GM19035 (cell line): Measurements from ENCODE around the gene FBXW12.

Experiments
- ATAC-seq: cut with Tn5 transposase; IDR thresholded peaks from one replicate; pipeline ENCODE4 v1.9.1; 2021; ENCODE audit not compliant: unreplicated experiment

FBXW12 gene

DNA sequence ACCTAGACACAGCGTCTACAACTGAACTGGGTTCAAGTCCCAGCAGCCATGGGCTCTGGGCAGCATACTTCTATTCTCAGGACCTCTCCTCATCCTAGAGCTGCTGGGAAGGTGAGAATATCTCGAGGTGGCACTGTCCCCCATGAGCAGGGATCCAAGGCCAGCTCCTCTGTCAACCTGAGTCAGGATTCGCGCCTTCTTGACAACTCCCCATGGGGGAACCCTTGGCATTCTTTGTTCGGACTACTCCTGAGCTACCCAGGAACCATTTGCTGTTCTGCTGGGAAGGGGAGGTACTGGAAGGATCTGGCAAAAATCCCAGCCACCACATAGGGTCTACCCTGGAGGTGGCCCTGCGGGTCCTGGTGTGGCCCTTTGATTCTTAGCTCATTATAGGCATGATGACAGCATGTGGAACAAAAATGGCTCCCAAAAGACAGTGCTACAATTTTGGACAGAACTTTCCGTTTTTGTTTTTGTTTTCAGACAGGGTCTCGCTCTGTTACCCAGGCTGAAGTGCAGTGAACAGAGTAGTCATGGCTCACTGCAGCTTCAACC is 35.6 kb downstream of the FBXW12 start:
- no peak for ATAC-seq

DNA sequence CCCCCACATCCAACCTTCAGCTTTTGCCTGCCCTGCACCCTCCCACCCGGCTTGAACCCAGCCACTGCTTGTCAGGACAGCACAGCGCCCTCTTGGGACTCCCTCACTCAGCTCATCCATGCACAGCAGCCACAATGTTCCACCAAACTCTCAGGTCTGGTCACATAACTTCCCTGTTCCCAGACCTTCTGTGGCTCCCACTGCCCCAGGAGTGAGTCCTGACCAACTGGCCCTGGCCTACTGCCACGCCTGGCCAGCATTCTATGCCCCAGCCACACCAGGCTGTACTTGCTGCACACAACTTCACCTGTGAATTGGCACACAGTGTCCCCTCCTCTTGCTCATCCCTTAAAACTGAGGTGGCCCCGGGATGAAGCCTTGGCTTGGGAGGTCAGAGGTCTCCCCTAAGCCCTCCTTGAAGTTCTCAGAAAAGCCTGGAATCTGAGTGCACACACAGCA is 36.8 kb downstream of the FBXW12 start:
- no peak for ATAC-seq

DNA sequence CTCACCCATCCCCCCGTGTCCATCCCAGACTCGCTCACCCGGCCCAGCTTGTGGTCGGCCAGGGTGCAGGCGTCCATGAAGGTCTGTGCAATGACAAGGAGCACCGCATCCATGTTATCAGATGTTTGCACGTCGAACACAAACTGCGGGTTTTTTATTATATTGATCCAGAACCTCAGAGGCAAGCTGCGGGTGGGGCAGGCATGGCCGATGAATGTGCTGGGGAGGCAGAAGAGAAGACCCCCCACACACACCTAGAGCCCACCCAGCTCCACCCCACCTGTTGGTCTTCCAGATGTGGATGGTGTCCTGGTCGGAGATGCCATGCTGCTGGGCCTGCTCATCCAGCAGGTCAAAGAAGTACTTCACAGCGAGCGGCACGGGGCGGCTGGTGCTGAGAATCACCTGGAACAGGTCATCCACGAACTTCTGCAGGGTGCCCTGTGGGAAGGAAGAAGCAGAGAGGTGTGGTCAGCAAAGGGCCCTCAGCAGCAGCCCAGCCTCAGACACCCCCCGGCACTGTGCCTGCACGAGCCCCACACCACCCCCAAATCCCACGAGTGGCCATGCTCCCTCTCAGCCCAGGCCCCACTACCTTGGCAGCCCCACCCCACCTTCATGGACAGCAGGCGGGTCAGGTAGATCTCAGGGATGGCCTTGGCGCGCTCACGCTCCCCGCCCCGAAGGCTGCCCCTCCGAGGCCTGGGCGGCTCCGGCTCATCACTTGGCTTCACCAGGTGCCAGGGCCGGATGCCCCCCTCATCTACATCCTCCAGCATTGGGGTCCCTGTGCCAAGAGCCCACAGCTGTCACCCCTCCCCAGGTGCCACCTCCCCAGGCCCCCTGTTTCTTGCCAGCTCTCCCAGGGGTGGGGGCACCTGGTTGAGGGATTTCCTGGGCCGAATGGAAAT is 37.5 kb downstream of the FBXW12 start:
- ATAC-seq, result no peak

DNA sequence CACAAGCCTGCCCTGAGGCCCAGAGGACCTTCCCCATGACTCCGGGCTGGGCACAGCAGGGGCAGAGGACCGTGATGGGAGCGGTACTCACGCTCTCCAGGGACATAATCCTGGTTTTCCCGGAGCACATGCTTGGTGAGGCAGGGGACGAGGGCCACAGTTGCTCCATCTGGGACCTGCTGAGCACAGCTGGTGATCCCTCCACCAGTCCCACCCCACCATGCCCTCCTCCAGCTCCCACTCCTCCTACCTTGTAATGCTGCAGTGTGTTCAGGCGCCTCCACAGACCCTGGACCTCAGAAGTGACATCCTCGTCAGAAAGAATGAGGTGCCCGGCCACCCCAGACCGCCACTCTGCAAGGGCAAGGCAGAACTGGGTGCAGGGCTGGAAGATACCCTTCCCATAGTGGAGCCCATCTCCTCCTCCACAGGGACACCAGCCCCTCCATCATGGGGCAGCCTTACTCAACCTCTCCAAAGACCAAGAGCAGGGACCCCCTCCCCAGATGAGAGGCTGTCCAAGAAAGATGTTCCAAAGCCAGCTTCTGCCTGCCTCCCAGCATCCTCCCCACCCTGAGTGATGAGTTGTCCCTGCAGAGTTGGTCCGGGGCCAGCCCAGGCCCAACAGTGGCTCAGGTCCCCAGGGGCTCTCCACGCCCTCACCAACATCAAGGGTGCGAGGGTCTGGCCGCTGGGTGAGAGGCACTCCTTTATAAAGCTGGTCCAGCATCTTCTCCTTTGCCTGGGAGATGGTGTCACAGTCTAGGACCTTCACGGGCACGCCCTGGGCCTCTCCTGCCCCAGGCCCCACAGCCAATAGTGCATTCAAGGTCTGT is 38.4 kb downstream of the FBXW12 start:
- ATAC-seq, result no peak

DNA sequence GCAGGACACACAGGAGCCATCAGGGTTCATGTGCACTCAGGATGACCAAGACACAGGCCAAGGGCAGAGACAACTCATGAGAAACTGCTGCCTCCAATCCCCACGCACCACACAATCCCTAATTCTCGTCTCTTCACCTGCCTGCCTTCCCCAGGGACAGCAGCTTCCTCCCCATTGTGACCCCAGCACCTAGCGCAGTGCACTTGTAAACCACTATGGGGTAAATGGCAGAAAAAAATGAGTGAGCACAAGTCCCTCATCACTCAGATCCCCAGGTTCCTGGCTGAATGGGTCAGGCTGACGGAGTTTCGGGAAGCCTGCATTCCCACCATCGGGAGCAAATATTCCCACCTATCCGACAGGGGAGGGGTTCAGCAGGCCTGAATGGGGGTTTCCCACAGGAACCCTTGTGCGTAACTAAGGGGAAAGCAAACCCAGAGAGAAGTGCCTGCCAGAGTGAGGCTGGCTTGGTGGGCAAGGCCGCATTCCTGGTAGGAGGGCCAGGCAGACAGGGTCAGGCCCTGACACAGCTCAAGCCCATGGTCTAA is 39.1 kb downstream of the FBXW12 start:
- no peak for ATAC-seq

DNA sequence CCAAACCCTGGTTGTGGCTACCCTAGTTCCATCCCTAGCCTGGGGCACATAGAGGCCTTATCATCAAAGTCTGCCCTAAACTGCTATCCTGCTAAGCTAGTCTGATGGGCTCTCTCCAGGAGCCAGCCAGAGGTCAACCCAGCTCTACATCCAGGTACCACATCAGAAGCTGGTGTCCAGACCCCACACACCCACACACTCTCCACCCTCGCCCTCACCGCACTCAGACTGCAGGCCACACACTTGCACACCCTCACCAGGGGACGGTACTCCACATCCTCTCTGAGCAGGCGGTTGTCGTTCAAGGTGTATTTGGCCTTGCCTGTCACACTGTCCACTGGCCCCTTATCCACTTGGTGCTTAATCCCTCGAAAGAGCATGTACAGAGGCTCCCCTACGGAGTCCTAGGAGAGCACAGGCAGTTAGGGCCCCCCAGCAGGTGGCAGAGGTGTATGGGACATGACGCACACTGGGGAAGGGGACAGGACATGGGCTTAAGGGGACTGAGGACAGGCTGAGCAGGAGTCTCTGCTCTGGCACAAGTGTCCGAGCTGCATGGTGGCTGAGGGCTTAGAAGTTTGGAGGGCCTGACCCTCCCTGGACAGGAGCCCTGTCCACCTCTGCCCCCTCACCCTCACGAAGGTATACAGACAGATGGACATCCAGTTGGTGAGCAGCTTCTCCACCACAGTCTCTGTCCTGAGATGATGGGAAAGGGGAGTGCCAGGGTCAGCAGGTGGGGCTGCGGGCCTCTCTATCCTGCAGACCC is 39.8 kb downstream of the FBXW12 start:
- no peak for ATAC-seq

DNA sequence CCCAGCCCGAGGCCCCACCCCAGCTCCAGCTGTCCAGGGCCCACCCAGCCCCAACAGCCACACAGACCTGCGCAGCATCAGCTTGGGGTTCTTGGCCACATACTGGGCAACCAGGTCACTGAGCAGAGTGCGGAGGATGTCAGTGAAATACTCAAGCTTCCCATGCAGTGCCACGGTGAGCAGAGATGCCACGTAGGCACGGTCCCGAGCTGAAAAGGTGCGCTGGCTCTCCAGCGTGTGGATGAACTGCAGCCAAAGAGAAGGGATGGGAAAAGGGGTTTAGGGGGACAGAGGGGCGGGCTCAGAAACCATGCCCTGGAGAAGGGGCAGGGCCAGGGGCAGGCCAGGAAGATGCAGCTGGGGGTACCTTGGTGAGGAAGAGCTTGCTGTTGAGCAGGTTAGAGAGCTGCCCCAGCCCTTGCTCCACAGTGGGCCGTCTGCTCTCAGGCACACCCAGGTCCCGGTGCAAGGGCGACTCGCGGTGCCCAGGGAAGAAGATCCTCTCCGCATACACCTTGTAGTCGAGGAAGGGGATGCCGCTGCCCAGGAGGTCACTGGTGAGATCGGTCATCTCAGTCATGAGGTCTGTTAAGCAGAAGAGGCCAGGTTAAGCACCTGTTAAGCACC is 40.5 kb downstream of the FBXW12 start:
- no peak for ATAC-seq

DNA sequence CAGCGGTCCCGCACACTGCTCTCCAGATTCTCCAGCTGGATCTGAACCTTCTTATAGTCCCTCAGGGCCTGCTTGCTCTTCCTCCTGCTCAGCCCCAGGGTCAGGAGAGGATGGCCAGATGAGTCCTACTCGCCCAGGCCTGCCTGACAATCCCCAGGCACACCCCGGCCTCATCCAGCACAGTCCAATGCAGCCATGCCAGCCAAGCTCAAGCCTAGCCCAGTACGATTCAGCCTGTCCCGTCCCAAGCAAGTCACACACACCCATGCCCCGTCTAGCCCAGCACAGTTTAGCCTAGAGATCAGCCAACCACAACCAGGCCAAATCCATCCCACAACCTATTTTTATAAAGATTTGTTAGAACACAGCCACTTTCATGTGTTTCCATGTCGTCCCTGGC is 41.1 kb downstream of the FBXW12 start:
- no peak for ATAC-seq

DNA sequence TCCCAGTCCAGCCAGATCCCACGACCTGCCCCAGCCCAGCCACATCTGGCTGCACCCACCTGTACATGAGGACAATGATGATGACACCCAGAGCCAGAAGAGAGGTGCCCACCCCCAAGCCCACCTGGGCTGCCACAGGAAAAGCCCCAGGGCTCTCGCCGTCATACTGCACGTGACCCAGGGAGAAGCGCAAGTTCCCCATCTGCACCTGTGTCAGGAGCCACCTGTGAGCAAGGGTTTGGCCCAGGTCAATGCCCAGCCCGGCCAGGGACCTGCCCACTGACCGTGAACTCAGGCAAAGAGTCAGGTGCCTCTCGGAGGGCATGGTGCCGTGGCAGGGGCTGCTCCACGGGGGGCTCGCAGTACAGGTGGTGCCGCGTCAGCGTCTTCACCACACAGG is 41.6 kb downstream of the FBXW12 start:
- no peak for ATAC-seq

DNA sequence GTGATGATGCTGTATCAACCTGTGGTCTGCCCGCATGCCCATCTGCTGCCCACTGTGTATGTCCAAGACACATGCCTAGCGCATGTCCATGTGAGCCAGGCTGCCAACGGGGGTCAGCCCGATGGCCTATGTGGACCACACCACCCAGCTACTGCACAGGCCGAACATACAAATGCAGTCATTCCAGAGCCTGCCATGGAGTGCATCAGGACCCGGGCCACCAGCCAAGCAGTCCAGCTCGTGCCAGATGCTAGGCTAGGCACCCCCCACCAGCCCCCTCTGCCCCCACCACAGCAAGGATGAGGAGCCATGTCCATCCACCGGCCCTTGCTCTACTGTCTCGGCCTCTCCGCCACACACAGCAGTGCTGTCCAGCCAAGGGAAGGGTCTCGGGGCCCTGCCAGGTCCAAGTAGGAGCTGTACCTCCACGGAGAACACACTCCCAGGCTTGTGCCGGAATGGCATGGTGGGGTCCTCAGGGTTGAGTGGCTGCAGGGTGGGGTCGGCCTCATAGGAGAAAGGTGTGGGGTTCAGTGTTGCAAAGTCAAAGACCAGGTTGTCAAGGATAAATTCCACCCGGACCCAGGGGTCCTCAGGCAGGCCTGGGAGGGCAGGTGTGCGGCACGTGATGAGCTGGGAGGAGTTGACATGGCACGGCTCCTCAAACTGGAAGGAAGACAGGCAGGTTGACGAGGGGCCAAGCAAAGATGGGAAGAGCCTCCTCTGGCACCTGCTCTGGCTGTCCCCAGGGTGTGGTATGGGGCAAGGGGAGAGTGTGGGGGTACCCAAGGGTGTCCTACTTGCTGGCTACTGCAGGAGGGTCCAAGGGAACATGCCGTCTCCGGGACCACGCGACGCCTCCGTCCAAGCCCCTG is 42.6 kb downstream of the FBXW12 start:
- no peak for ATAC-seq

DNA sequence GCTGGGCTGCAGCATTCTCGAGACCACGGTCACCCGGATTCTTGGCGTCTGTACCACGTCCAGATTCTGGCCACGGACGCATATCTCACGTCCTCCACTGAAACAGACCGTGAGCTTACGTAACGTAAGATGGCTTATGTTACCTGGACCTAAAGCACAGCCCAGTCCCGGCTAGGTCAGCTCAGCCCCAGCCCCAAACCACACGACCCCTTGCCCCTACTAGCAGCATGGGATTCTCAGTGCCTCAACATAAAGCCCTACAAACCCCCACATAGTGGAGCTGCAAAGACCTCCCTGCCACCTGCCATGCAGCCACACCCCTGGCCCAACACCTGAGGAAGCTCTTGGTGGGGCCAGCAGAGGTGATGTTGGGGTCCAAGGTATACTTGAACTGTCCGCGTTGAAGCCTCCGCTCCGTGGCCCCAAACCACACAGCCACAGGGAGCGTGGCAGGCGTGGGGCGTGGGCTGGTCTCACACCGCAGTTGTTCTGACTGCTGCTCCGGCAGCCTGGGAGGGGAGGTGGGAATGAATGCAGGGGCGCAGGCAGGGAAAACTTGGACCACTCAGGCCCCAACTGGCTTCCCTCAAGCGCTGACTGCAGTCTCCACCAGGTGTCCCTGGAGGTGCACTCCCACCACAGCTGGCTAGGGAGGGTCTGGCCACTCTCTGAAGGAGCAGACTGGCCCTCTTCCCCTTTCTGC is 43.4 kb downstream of the FBXW12 start:
- no peak for ATAC-seq

DNA sequence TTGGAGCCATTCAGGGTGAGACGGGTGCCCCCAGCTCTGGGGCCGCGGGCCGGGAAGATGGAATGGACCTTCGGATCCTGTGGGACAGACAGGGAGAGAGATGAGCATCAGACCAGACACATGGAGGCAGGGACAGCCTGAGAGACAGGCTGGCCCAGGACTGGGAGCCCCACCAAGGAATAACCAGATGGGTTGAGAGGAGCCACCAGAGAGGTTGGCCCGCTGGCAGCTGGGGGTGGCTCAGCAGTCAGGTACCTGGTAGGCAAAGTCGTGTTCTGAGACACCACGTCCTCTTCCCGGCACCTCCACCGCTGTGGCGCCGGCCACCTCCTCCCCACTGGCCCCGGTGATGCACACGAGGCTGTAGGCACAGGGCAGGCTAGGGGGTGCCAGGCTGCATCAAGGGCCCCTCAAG is 44.1 kb downstream of the FBXW12 start:
- ATAC-seq, result no peak

DNA sequence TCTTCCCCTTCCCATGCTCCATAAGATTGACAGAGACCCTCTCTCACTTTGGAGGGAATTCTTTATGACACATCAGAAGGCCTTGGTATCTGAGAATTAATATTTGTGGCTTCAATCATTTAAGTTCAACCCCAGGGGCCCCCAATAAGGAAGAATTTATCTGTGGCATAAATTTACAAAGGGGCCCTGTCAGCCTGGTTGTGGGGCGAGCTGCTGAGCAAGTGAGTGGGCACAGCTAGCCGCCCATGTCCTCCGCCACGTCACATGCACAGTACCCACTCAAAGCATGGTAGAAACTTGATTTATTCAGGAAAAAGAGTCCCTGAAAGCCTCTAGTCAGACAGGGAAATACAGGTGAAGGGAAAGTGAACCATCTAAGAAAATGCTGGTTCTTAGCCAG is 44.5 kb downstream of the FBXW12 start:
- no peak for ATAC-seq

DNA sequence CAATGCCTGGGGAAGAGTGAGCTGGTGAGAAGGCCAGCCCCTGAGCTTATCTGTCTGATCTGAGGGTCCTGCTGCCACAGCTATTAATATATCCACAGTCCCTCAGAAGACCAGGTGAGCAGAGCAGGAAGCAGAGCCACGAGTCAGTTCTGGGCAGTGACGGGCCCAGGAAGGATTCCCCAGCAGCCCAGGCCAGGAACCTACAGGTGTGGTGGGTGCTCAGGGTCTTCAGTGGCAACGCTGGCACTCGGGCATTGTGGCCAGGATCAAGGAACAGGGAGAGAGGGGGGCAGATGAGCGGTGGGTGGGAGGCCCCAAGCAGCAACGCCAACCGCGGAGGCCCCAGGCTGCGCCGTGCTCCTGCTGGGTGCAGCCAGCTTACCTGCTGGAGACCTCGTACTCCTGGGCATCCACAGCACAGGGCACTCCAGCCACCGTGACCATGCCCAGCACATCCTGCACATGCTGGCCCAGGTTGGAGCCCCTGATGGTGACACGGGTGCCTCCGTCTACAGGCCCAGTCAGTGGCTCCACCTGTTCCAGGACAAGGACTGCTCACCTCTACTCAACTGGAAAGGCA is 45.6 kb downstream of the FBXW12 start:
- no peak for ATAC-seq

DNA sequence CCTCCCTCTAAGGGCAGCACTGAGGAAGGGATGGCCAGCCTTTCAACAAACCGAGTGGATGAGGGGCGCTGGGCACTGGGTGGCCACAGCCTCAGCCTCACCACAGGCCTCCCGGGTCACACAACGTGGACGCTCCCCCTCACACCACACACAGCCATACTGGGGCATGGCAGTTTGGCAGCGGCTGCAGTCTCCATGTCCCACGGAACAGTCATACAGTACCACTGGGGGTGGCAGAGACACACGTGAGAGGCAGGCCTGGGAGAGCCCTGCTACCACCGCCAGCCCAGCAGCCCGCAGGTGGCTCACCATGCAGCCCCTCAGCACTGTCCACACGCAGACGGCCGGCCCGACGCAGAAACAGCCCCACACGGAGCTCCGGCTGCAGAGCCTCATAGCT is 46.1 kb downstream of the FBXW12 start:
- no peak for ATAC-seq

DNA sequence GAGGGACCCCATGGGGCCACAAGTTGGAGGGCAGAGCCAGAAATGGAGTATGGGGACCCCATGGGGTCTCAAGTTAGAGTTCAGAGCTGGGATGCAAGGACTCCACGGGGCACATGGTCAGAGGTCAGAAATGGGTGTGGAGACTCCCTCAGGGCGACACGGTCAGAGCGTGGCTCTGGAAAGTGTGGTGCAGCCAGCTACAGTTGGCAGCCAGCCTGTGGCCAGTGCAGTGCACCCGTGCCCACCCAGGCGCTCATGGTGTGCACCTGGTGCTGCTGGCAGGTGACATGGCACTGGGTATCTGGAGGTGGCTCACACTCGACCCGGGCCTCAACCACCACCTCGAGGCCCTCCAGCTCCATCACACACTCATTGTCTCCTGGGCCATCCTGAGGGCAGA is 46.6 kb downstream of the FBXW12 start:
- ATAC-seq, result no peak

DNA sequence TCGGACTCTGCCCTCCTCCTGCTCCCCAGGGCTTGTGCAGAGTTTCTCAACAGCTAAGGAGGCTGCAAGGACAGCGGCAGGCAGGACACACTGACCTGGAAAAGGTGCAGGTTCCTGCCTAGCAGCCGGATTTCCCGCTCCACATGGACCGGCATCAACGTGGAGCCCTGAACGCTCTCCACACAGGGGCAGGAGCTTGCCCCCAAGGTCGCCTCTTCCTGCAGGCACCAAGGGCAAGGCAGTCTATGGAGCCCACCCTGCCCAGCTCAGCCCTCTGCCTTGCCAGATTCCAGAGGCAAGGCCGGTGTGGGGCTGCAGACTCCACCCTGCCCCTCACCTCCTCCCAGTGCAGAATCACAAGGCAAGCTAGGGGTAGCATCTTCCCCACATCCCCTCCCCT is 47.1 kb downstream of the FBXW12 start:
- ATAC-seq, result no peak

DNA sequence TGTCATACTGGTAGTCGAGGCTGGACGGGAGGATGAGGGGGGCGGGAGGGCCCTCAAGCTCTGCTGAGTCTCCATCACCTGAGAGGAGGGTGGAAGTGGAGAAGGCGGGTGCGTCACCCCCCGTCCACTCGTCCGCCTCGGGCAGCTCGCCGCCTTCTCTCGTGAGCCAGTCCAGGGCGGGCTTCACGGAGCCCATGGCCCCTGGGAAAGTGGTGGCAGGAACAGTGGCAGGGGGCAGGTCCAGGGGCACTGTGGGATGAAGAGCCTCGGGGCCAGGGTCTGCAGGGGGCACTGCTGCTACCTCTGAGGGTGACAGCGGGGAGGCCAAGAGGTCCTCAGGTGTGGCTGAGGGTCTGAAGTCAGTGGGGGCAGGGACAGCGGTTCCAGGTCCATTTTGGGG is 47.6 kb downstream of the FBXW12 start:
- ATAC-seq, result no peak
